ENCODE results near the gene TMEM140.

DNA sequence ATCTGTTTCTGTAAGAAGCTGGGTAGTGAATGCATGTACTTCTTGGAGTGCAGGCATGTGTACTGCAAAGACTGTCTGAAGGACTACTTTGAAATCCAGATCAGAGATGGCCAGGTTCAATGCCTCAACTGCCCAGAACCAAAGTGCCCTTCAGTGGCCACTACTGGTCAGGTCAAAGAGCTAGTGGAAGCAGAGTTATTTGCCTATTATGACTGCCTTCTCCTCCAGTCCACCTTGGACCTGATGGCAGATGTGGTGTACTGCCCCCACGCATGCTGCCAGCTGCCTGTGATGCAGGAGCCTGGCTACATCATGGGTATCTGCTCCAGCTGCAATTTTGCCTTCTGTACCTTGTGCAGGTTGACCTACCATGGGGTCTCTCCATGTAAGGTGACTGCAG, 18.9 kb upstream of the TMEM140 start:
- TF ChIP-seq RAD21 (IDR thresholded peaks at IDR 0.05; ENCODE audit: low read depth) (no peak), EP300 (IDR thresholded peaks at IDR 0.05; ENCODE audit: borderline replicate concordance) (no peak), CEBPB (IDR thresholded peaks at IDR 0.05) (no peak)
- TF ChIP-seq, protein P1, sequence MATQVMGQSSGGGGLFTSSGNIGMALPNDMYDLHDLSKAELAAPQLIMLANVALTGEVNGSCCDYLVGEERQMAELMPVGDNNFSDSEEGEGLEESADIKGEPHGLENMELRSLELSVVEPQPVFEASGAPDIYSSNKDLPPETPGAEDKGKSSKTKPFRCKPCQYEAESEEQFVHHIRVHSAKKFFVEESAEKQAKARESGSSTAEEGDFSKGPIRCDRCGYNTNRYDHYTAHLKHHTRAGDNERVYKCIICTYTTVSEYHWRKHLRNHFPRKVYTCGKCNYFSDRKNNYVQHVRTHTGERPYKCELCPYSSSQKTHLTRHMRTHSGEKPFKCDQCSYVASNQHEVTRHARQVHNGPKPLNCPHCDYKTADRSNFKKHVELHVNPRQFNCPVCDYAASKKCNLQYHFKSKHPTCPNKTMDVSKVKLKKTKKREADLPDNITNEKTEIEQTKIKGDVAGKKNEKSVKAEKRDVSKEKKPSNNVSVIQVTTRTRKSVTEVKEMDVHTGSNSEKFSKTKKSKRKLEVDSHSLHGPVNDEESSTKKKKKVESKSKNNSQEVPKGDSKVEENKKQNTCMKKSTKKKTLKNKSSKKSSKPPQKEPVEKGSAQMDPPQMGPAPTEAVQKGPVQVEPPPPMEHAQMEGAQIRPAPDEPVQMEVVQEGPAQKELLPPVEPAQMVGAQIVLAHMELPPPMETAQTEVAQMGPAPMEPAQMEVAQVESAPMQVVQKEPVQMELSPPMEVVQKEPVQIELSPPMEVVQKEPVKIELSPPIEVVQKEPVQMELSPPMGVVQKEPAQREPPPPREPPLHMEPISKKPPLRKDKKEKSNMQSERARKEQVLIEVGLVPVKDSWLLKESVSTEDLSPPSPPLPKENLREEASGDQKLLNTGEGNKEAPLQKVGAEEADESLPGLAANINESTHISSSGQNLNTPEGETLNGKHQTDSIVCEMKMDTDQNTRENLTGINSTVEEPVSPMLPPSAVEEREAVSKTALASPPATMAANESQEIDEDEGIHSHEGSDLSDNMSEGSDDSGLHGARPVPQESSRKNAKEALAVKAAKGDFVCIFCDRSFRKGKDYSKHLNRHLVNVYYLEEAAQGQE (IDR thresholded peaks at IDR 0.05; ENCODE audit: low read depth) = no peak

All from Ishikawa (cell line).